Gastrocnemius medialis (tissue), 4 donors: ENCODE measurements around the gene CPVL.

Experiments
- POLR2A ChIP-seq, 2 donors: fragments of 450-650 bp; IDR thresholded peaks; one replicate each; pipeline ENCODE4 v1.6.1; 2017; ENCODE audit warnings: antibody characterized with exemption in 2 of 2, mild to moderate bottlenecking in 2 of 2, moderate library complexity in 2 of 2
- TF ChIP-seq, protein P1 (sequence below), 5 experiments: fragments of 450-650 bp in 3 of 5; fragments of 200-600 bp in 2 of 5; sonication (generic) in 2 of 5; IDR thresholded peaks in 4 of 5; conservative IDR thresholded peaks in 1 of 5; 1 replicate in 4 of 5; 2 replicates in 1 of 5; pipeline ENCODE4 v1.5.1; 2016 to 2019; ENCODE audit warnings: antibody characterized with exemption in 5 of 5, mild to moderate bottlenecking in 3 of 5, moderate library complexity in 3 of 5

- TF ChIP-seq, protein P1, sequence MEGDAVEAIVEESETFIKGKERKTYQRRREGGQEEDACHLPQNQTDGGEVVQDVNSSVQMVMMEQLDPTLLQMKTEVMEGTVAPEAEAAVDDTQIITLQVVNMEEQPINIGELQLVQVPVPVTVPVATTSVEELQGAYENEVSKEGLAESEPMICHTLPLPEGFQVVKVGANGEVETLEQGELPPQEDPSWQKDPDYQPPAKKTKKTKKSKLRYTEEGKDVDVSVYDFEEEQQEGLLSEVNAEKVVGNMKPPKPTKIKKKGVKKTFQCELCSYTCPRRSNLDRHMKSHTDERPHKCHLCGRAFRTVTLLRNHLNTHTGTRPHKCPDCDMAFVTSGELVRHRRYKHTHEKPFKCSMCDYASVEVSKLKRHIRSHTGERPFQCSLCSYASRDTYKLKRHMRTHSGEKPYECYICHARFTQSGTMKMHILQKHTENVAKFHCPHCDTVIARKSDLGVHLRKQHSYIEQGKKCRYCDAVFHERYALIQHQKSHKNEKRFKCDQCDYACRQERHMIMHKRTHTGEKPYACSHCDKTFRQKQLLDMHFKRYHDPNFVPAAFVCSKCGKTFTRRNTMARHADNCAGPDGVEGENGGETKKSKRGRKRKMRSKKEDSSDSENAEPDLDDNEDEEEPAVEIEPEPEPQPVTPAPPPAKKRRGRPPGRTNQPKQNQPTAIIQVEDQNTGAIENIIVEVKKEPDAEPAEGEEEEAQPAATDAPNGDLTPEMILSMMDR (IDR thresholded peaks at IDR 0.05 in 4 of 5, conservative IDR thresholded peaks at IDR 0.05 in 1 of 5) = no peak
- TF ChIP-seq POLR2A (IDR thresholded peaks at IDR 0.05) = no peak
These were observed 187.9 kb downstream of the CPVL start, which contains the start of gene TRIL for GRCh38 chr7:28958235-28958979.
